Stimulated activated CD4-positive, alpha-beta T cell treated with anti-CD3 and anti-CD28 coated beads, Interleukin-2, amount 100 ng/mL, for 24 hours (primary cell): Measurements from ENCODE around the gene CREBZF.
"Not testable (repeated sequence)": the region's sequence is repeated elsewhere in the genome, so short reads cannot be mapped to it uniquely, and the experiment has no call there.

Source experiments
- DNase-seq, 2 donors: peaks; one replicate each; pipeline ENCODE4 v3.0.0-alpha.2; 2020

Gene CREBZF

GRCh38 chr11:85626496-85626895 is 38.4 kb downstream of the CREBZF start:
- DNase-seq, result no peak

DNA sequence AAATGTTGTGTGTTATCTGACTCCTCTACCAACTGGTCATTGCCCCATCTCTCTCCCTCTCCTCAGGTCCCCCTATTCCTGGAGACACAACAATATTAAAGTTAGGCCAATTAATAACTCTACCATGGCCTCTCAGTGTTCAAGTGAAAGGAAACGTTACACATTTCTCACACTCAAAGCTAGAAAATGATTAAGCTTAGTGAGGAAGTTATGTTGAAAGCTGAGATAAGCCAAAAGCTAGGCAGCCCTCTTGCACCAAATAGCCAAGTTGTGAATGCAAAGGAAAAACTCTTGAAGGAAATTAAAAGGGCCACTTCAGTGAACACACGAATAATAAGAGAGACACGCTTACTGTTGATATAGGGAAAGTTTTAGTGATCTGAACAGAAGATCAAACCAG is 44.7 kb downstream of the CREBZF start:
- DNase-seq, result no peak

DNA sequence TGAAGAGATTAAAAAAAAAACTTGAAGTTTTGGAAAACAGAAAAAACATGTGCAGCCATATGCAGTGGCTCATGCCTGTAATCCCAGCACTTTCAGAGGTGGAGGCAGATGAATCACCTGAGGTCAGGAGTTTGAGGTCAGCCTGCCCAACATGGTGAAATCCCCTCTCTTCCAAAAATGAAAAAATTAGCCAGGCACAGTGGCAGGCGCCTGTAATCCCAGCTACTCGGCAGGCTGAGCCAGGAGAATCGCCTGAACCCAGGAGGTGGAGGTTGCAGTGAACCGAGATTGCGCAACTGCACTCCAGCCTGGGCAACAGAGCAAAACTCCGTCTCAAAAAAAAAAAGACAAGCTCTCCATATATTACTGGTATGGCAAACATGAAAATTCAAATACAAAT is 45.4 kb downstream of the CREBZF start:
- DNase-seq, result no peak

DNA sequence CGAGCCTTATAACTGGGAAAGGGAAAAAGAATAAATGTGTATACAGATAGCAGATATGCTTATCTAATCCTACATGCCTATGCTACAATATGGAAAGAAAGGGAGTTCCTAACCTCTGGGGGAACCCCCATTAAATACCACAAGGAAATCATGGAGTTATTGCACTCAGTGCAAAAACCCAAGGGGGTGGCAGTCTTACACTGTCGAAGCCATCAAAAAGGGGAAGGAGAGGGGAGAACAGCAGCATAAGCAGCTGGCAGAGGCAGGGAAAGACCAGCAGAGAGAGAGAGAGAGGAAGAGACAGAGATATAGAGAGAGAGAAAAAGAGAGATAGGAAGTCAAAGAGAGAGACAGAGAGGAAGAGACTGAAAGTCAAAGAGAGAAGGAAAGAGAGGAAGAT is 53.3 kb downstream of the CREBZF start:
- DNase-seq, result not testable (repeated sequence)
